CD14-positive monocyte (primary cell): ENCODE results near the gene RAB44. TPM values are rescaled to one million over a fixed set of nuclear protein-coding genes. Genes with fewer than 3 reads are reported as not detected.

Experiments
- DNase-seq, 3 donors: peaks; one replicate each; pipeline ENCODE4 v3.0.0-alpha.2; 2011 to 2022
- H2AFZ ChIP-seq: 2 replicates; pipeline ENCODE4 v1.6.0; 2012; ENCODE audit warnings: mild to moderate bottlenecking, low read depth, low read length, inconsistent platforms; ENCODE audit not compliant: insufficient read depth, poor library complexity, severe bottlenecking
- H3K27ac ChIP-seq, 2 donors: 1 replicate in 1 of 2; 2 replicates in 1 of 2; pipeline ENCODE4 v1.5.1; 2012 to 2013; ENCODE audit warnings: low read length in 2 of 2, control low read depth in 1 of 2, inconsistent platforms in 1 of 2, low read depth in 1 of 2, mild to moderate bottlenecking in 1 of 2
- H3K27me3 ChIP-seq, 2 donors: one replicate each; pipeline versions ENCODE4 v1.6.0 to v1.6.1; 2011 to 2013; ENCODE audit warnings: low read length in 2 of 2; ENCODE audit not compliant: control insufficient read depth in 2 of 2, insufficient read depth in 2 of 2
- H3K36me3 ChIP-seq, 2 donors: replicated peaks in 1 of 2; 1 replicate in 1 of 2; 2 replicates in 1 of 2; pipeline versions ENCODE4 v1.5.1 to v1.6.1; 2012 to 2013; ENCODE audit warnings: low read length in 2 of 2, control low read depth in 1 of 2, inconsistent platforms in 1 of 2, mild to moderate bottlenecking in 1 of 2; ENCODE audit not compliant: insufficient read depth in 2 of 2, control insufficient read depth in 1 of 2
- H3K4me1 ChIP-seq, 2 donors: 1 replicate in 1 of 2; 2 replicates in 1 of 2; pipeline versions ENCODE4 v1.5.1 to v1.6.1; 2012 to 2013; ENCODE audit warnings: low read length in 2 of 2, control low read depth in 1 of 2, inconsistent platforms in 1 of 2, mild to moderate bottlenecking in 1 of 2, moderate library complexity in 1 of 2; ENCODE audit not compliant: insufficient read depth in 2 of 2, control insufficient read depth in 1 of 2
- H3K4me2 ChIP-seq: replicated peaks from 2 replicates; pipeline ENCODE3; 2012; ENCODE audit warnings: low read length, moderate library complexity, mild to moderate bottlenecking; ENCODE audit not compliant: poor library complexity, severe bottlenecking; ENCODE audit errors: extremely low read depth
- H3K4me3 ChIP-seq, 3 experiments: fragments of 200-600 bp in 1 of 3; sonication (generic) in 1 of 3; replicated peaks in 1 of 3; 1 replicate in 2 of 3; 2 replicates in 1 of 3; pipeline ENCODE4 v1.5.1; 2011 to 2013; ENCODE audit warnings: low read length in 3 of 3, mild to moderate bottlenecking in 3 of 3, control low read depth in 2 of 3, low read depth in 2 of 3, inconsistent platforms in 1 of 3, moderate library complexity in 1 of 3
- H3K79me2 ChIP-seq: 2 replicates; pipeline ENCODE4 v1.6.0; 2012; ENCODE audit warnings: mild to moderate bottlenecking, control low read depth, inconsistent platforms, low read length, moderate library complexity; ENCODE audit not compliant: insufficient read depth
- H3K9ac ChIP-seq: 2 replicates; pipeline ENCODE4 v1.6.0; 2017; ENCODE audit warnings: low read length, mild to moderate bottlenecking; ENCODE audit not compliant: insufficient read depth, poor library complexity, severe bottlenecking
- H3K9me3 ChIP-seq, 2 donors: replicated peaks in 1 of 2; 1 replicate in 1 of 2; 2 replicates in 1 of 2; pipeline versions ENCODE4 v1.5.1 to v1.6.1; 2012 to 2013; ENCODE audit warnings: low read length in 2 of 2, control low read depth in 1 of 2; ENCODE audit not compliant: control insufficient read depth in 1 of 2, insufficient read depth in 1 of 2
- H4K20me1 ChIP-seq: 2 replicates; pipeline ENCODE4 v1.6.0; 2012; ENCODE audit warnings: mild to moderate bottlenecking, low read length, control low read depth, moderate library complexity; ENCODE audit not compliant: insufficient read depth
- H3K27ac Mint-ChIP-seq, 7 donors: one replicate each; pipeline ENCODE4 v1.8.0; 2020; ENCODE audit warnings: mild to moderate bottlenecking in 7 of 7, mixed read lengths in 7 of 7, moderate library complexity in 6 of 7, inconsistent platforms in 2 of 7
- H3K27me3 Mint-ChIP-seq, 3 donors: one replicate each; pipeline ENCODE4 v1.8.0; 2021 to 2022; ENCODE audit warnings: low read depth in 3 of 3, mild to moderate bottlenecking in 3 of 3, mixed read lengths in 3 of 3, moderate library complexity in 3 of 3, inconsistent platforms in 1 of 3
- H3K36me3 Mint-ChIP-seq, 2 donors: one replicate each; pipeline ENCODE4 v1.8.0; 2020; ENCODE audit warnings: mixed read lengths in 2 of 2, inconsistent platforms in 1 of 2, mild to moderate bottlenecking in 1 of 2
- H3K4me1 Mint-ChIP-seq: one replicate; pipeline ENCODE4 v1.8.0; 2020; ENCODE audit warnings: mild to moderate bottlenecking, mixed read lengths
- H3K4me3 Mint-ChIP-seq, 2 donors: one replicate each; pipeline ENCODE4 v1.8.0; 2020; ENCODE audit warnings: mild to moderate bottlenecking in 2 of 2, mixed read lengths in 2 of 2, moderate library complexity in 1 of 2
- H3K9me3 Mint-ChIP-seq, 7 donors: one replicate each; pipeline ENCODE4 v1.8.0; 2020 to 2022; ENCODE audit warnings: mixed read lengths in 7 of 7, mild to moderate bottlenecking in 6 of 7, moderate library complexity in 6 of 7, inconsistent platforms in 2 of 7
- WGBS: methylation state at CpG from one replicate; pipeline ENCODE4 v1.1.5; 2013; ENCODE audit warnings: missing lambda C conversion rate; ENCODE audit not compliant: insufficient coverage; 5-methylcytosine and 5-hydroxymethylcytosine counted together
- intact Hi-C, 2 donors: fragments of 100-400 bp; cut with micrococcal nuclease; formaldehyde crosslinking; loops; one replicate each; pipeline versions ENCODE4 v1.15.0 to v1.15.1; 2023
- polyA plus RNA-seq, 3 donors: library from polyadenylated mRNA; depleted of rRNA in 1 of 3; unstranded in 2 of 3; stranded (reverse) in 1 of 3; fragments of 300-500 nt in 2 of 3; fragments of >200 nt in 1 of 3; fragmentation: Illumina TruSeq in 2 of 3; gene quantifications; 1 replicate in 2 of 3; 2 replicates in 1 of 3; pipeline ENCODE4 v1.2.3, GENCODE V29; 2012 to 2021
- TF ChIP-seq, protein P1 (sequence below): fragments of 200-600 bp; IDR thresholded peaks from one replicate; pipeline ENCODE4 v1.8.0; 2022; ENCODE audit warnings: antibody characterized with exemption, mild to moderate bottlenecking

The RAB44 gene
- polyA plus RNA-seq, 3 donors, result 1.5 to 18.0 (median 1.9) TPM

- Histone ChIP-seq H2AFZ (no peak overlapping the region), H3K4me3 (peak overlapping the region in 1 of 3 experiments; percentile 60), H4K20me1 (peaks cover 59% of the 10 kb centered on the region), H3K9me3 (no peaks in the 10 kb centered on the region), H3K27ac (peak overlapping the region; percentile 81 to 85), H3K4me2 (peak overlapping the region; percentile 59), H3K9ac (peak overlapping the region; percentile 60), H3K27me3 (no peaks in the 10 kb centered on the region), H3K79me2 (peaks cover 27% of the 10 kb centered on the region), H3K4me1 (peaks cover 50 to 58% of the 10 kb centered on the region in 2 donors), H3K36me3 (peaks cover 8 to 40% of the 10 kb centered on the region in 2 donors)
- peak; percentile 77 to 80 (median 79) for DNase-seq
- Mint-ChIP-seq H3K27ac (peak overlapping the region; percentile 93 to 98 (median 95)), H3K36me3 (peaks cover 54 to 63% of the 10 kb centered on the region in 2 donors), H3K4me1 (peaks cover 55% of the 10 kb centered on the region), H3K4me3 (peak overlapping the region; percentile 64 to 65), H3K27me3 (peaks cover 2 to 4% (median 2%) of the 10 kb centered on the region in 3 donors), H3K9me3 (peaks cover 0 to 3% (median 0%) of the 10 kb centered on the region in 7 donors)
- WGBS, result 54% methylated on average over 2 of the region's 11 CpGs
- TF ChIP-seq, protein P1, sequence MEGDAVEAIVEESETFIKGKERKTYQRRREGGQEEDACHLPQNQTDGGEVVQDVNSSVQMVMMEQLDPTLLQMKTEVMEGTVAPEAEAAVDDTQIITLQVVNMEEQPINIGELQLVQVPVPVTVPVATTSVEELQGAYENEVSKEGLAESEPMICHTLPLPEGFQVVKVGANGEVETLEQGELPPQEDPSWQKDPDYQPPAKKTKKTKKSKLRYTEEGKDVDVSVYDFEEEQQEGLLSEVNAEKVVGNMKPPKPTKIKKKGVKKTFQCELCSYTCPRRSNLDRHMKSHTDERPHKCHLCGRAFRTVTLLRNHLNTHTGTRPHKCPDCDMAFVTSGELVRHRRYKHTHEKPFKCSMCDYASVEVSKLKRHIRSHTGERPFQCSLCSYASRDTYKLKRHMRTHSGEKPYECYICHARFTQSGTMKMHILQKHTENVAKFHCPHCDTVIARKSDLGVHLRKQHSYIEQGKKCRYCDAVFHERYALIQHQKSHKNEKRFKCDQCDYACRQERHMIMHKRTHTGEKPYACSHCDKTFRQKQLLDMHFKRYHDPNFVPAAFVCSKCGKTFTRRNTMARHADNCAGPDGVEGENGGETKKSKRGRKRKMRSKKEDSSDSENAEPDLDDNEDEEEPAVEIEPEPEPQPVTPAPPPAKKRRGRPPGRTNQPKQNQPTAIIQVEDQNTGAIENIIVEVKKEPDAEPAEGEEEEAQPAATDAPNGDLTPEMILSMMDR, result no peak
- intact Hi-C loops, result no loop called here
These were observed 11.5 kb upstream of the RAB44 start for GRCh38 chr6:36685926-36686667.

GRCh38 chr6:36686668-36687513 lies 10.7 kb upstream of the RAB44 start:
- Histone ChIP-seq H3K9ac (peak overlapping the region; percentile 60), H4K20me1 (peaks cover 53% of the 10 kb centered on the region), H3K79me2 (peaks cover 26% of the 10 kb centered on the region), H2AFZ (no peak overlapping the region), H3K36me3 (peaks cover 8 to 40% of the 10 kb centered on the region in 2 donors), H3K27ac (peak overlapping the region; percentile 81 to 85), H3K27me3 (no peaks in the 10 kb centered on the region), H3K9me3 (no peaks in the 10 kb centered on the region), H3K4me2 (peak overlapping the region; percentile 59), H3K4me3 (peak overlapping the region in 1 of 3 experiments; percentile 60), H3K4me1 (peaks cover 54 to 61% of the 10 kb centered on the region in 2 donors)
- Mint-ChIP-seq H3K4me1 (peaks cover 58% of the 10 kb centered on the region), H3K9me3 (peaks cover 0 to 3% (median 0%) of the 10 kb centered on the region in 7 donors), H3K27me3 (peaks cover 0 to 2% (median 1%) of the 10 kb centered on the region in 3 donors), H3K4me3 (no peak overlapping the region), H3K36me3 (peaks cover 52 to 63% of the 10 kb centered on the region in 2 donors), H3K27ac (peak overlapping the region; percentile 79 to 98 (median 95))
- 93% methylated on average over 2 of the region's 10 CpGs for WGBS
- peak in 1 of 3 donors; percentile 13 for DNase-seq
- intact Hi-C loops, result no loop called here
- TF ChIP-seq, protein P1, result no peak
